ENCODE measurements around the gene POFUT1.

DNA sequence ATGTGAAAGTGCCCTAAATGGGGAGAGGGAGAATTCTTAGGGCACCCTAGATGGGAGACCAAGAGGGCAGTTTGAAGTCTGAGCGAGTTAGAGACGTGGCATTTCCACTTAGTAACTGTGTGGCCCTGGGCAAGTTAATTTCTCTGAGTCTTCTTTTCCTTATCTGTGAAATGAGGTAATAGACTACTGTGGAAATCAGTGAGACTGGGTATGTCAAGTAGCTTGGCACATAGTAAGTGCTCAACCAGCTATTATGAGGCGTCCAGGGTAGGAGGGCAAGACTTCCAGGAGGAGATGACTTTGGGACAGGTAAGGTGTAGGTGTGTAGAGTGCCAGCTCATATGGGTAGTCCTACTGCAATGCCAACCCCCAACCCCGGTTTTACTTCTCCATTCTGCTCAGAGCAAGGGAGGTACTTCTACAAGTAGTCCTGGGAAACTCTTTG lies 70.5 kb downstream of the POFUT1 start:
- no peak for TF ChIP-seq EZH2 (IDR thresholded peaks at IDR 0.05; ENCODE audit: low read length, unreplicated experiment)
- TF ChIP-seq, protein P1, sequence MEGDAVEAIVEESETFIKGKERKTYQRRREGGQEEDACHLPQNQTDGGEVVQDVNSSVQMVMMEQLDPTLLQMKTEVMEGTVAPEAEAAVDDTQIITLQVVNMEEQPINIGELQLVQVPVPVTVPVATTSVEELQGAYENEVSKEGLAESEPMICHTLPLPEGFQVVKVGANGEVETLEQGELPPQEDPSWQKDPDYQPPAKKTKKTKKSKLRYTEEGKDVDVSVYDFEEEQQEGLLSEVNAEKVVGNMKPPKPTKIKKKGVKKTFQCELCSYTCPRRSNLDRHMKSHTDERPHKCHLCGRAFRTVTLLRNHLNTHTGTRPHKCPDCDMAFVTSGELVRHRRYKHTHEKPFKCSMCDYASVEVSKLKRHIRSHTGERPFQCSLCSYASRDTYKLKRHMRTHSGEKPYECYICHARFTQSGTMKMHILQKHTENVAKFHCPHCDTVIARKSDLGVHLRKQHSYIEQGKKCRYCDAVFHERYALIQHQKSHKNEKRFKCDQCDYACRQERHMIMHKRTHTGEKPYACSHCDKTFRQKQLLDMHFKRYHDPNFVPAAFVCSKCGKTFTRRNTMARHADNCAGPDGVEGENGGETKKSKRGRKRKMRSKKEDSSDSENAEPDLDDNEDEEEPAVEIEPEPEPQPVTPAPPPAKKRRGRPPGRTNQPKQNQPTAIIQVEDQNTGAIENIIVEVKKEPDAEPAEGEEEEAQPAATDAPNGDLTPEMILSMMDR (conservative IDR thresholded peaks at IDR 0.05; ENCODE audit: low read depth, low read length), result no peak
